Hepatic stellate cell (primary cell): Measurements from ENCODE around the gene TMEM108.

Experiments used
- DNase-seq: peaks from one replicate; pipeline ENCODE4 v3.0.0; 2011; ENCODE audit warnings: low spot score

The TMEM108 gene

GRCh38 chr3:133361435-133361834 is 323.2 kb downstream of the TMEM108 start:
- DNase-seq: no peak

GRCh38 chr3:133362539-133362938 is 324.3 kb downstream of the TMEM108 start:
- no peak for DNase-seq

GRCh38 chr3:133364704-133365103 is 326.5 kb downstream of the TMEM108 start:
- DNase-seq: no peak

- DNase-seq: no peak
Measured at GRCh38 chr3:133366921-133367320, 328.7 kb downstream of the TMEM108 start.

GRCh38 chr3:133367403-133367802 is 329.2 kb downstream of the TMEM108 start:
- DNase-seq: no peak

GRCh38 chr3:133367956-133368355 is 329.8 kb downstream of the TMEM108 start:
- DNase-seq: no peak

- no peak for DNase-seq
Measured at GRCh38 chr3:133368371-133369067, 330.3 kb downstream of the TMEM108 start.

- DNase-seq: no peak
Measured at GRCh38 chr3:133369068-133369440, 330.9 kb downstream of the TMEM108 start.

- DNase-seq: no peak
Measured at GRCh38 chr3:133371181-133371580, 333.0 kb downstream of the TMEM108 start.

- no peak for DNase-seq
Measured at GRCh38 chr3:133371676-133372075, 333.5 kb downstream of the TMEM108 start.

GRCh38 chr3:133374708-133375402 is 336.7 kb downstream of the TMEM108 start:
- no peak for DNase-seq

- no peak for DNase-seq
Measured at GRCh38 chr3:133375403-133375745, 337.2 kb downstream of the TMEM108 start.

- no peak for DNase-seq
Measured at GRCh38 chr3:133376810-133377209, 338.6 kb downstream of the TMEM108 start.

GRCh38 chr3:133377396-133377795 is 339.2 kb downstream of the TMEM108 start:
- DNase-seq: peak; percentile 72

GRCh38 chr3:133379926-133380325 is 341.7 kb downstream of the TMEM108 start:
- DNase-seq: no peak

- no peak for DNase-seq
Measured at GRCh38 chr3:133380481-133381225, 342.5 kb downstream of the TMEM108 start.

GRCh38 chr3:133381346-133382109 is 343.3 kb downstream of the TMEM108 start:
- no peak for DNase-seq

- no peak for DNase-seq
Measured at GRCh38 chr3:133383175-133383574, 345.0 kb downstream of the TMEM108 start.

- DNase-seq: no peak
Measured at GRCh38 chr3:133383741-133384140, 345.6 kb downstream of the TMEM108 start.

- DNase-seq: peak; percentile 65
Measured at GRCh38 chr3:133384331-133385027, 346.3 kb downstream of the TMEM108 start.

- DNase-seq: no peak
Measured at GRCh38 chr3:133386876-133387275, 348.7 kb downstream of the TMEM108 start.

- DNase-seq: no peak
Measured at GRCh38 chr3:133387341-133387740, 349.1 kb downstream of the TMEM108 start.
